NT2/D1 (cell line): ENCODE measurements around the gene PIK3AP1.

Experiments
- DNase-seq: peaks from one replicate; pipeline ENCODE4 v3.0.0-alpha.2; 2011; ENCODE audit warnings: low read depth, low spot score
- H3K27me3 ChIP-seq: 2 replicates; pipeline ENCODE4 v1.6.0; 2011; ENCODE audit warnings: mild to moderate bottlenecking; ENCODE audit not compliant: insufficient read length, insufficient read depth
- H3K36me3 ChIP-seq: 2 replicates; pipeline ENCODE4 v1.6.1; 2011; ENCODE audit warnings: mild to moderate bottlenecking, low read length, mixed read lengths; ENCODE audit not compliant: insufficient read depth, insufficient read length
- H3K4me1 ChIP-seq: 2 replicates; pipeline ENCODE4 v1.5.1; 2011; ENCODE audit not compliant: insufficient read depth, insufficient read length
- H3K4me3 ChIP-seq: 2 replicates; pipeline ENCODE4 v1.5.1; 2011; ENCODE audit warnings: low read depth; ENCODE audit not compliant: insufficient read length
- H3K9ac ChIP-seq: 2 replicates; pipeline ENCODE4 v1.6.0; 2011; ENCODE audit warnings: low read depth; ENCODE audit not compliant: insufficient read length
- H3K9me3 ChIP-seq: 2 replicates; pipeline ENCODE4 v1.5.1; 2011; ENCODE audit warnings: mild to moderate bottlenecking, low read length; ENCODE audit not compliant: insufficient read depth
- SUZ12 ChIP-seq: IDR thresholded peaks from 2 replicates; pipeline ENCODE4 v1.6.1; 2011; ENCODE audit not compliant: insufficient read length, insufficient read depth; ENCODE audit errors: extremely low read depth
- YY1 ChIP-seq: IDR thresholded peaks from 2 replicates; pipeline ENCODE4 v1.6.1; 2011; ENCODE audit not compliant: insufficient read length, insufficient read depth
- ZNF274 ChIP-seq: IDR thresholded peaks from 2 replicates; pipeline ENCODE4 v1.6.1; 2011; ENCODE audit warnings: mild to moderate bottlenecking, low read depth, low read length

PIK3AP1 gene

DNA sequence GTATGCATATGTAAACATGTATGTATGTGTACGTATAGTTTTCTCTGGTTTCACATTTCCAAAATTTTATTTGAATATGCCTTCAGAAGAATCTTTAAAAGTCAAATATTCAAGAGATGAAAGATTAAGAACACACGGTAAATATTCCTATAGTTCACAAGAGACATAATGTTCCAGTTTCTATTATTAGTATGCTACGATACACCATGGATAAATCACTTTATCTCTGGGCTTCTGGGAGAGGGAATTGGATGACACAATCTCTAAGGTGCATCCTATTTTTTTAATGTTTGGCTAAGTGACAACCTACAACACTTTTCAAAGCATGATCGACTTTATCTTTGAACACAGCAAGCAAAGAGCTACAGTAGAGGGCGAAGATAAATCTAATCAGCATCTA is 147.3 kb downstream of the PIK3AP1 start:
- Histone ChIP-seq H3K4me1 (no peaks in the 10 kb centered on the region), H3K36me3 (peaks cover 44% of the 10 kb centered on the region), H3K9ac (no peak overlapping the region), H3K27me3 (no peaks in the 10 kb centered on the region), H3K4me3 (no peak overlapping the region), H3K9me3 (no peaks in the 10 kb centered on the region)
- DNase-seq: no peak
- TF ChIP-seq ZNF274 (no peak), SUZ12 (no peak), YY1 (no peak)

DNA sequence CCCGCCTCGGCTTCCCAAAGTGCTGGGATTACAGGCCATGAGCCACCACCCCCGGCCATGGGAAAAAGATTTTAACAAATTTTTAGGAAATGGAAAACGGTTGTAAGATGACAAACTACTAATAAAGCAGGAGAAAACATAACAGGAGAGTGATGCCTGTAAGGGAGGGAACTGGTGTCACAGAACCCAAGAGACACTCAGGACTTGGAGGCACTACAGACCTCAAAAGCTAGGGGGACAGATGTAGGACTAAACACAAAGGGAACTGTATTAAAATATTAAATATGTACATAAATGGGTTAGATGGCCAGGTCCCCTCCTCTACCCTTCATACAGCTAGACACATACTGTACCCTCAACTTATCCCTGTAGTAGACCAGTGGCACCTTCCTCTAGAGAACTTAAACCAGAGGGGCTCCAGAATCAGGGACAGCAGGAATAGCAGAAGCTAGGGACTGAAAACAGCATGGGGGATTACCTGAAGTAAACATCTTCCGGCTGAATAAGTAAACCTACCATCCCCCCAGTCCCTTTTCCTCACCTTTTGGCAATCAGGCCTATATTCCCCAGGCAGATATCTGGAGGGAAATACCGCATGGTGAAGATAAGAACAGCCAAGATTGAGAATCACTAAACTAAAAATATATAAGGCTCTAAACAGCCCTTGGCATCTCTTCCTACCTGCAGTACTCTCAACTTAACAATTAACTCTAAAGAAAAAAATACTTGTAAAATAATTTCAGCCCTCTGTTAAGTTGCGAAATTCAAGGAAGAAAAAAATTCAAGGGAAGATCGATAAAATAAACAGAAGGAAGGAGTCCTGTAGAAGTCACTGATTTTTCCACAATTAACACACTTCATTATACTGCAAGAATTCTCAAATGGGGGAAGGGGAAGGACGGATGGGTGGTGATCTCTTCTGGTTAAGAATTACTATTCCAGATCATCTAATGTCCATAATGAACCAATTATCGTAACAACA is 149.0 kb downstream of the PIK3AP1 start:
- Histone ChIP-seq H3K9ac (no peak overlapping the region), H3K27me3 (no peaks in the 10 kb centered on the region)
- DNase-seq: no peak

DNA sequence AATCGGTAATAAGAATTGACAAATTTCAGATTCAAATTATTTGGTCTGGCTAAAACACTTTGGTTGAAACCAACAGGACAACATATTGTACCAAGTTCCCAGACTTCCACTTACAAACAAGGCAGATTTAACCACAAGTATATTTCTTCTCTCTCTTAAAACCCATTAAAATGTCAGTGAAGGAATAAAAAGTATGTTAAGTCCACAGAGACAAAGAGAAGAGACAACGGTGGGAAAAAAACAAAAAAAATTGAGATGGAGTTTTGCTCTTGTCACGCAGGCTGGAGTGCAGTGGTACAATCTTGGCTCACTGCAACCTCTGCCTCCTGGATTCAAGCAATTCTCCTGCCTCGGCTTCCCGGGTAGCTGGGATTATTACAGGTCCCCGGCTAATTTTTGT is 149.8 kb downstream of the PIK3AP1 start:
- Histone ChIP-seq H3K36me3 (peaks cover 32% of the 10 kb centered on the region), H3K9ac (no peak overlapping the region), H3K4me1 (no peaks in the 10 kb centered on the region), H3K27me3 (no peaks in the 10 kb centered on the region), H3K9me3 (no peaks in the 10 kb centered on the region), H3K4me3 (no peak overlapping the region)
- no peak for DNase-seq
- TF ChIP-seq ZNF274: no peak
- no peak for TF ChIP-seq SUZ12
- no peak for TF ChIP-seq YY1

More for the DNA sequence above, 149.0 kb downstream of the PIK3AP1 start:
- TF ChIP-seq ZNF274 (no peak), YY1 (no peak), SUZ12 (no peak)
- H3K4me1 ChIP-seq: no peaks in the 10 kb centered on the region
- no peak overlapping the region for H3K4me3 ChIP-seq
- H3K36me3 ChIP-seq: peaks cover 38% of the 10 kb centered on the region
- no peaks in the 10 kb centered on the region for H3K9me3 ChIP-seq

DNA sequence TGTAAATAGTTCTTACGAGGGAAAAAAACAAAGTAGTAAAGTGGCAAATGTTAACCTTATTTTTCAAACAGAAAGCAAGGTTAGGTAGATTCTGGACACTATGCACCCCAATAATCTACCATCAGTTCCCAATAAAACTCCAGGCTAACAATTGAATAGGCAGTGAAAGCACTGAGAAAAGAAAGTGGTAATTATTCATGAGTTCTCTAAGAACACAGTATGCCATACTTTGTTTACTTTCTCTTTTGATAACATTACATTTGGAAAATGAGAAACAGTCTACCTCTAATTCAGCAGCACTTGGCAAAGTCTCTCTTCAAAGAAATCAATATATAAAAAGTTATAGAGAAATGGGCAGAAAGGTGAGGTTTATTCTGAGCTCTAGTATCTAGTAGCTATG is 151.9 kb downstream of the PIK3AP1 start:
- no peaks in the 10 kb centered on the region for H3K9me3 ChIP-seq
- H3K36me3 ChIP-seq: peaks cover 34% of the 10 kb centered on the region
- no peak overlapping the region for H3K9ac ChIP-seq
- no peak for DNase-seq
- no peaks in the 10 kb centered on the region for H3K27me3 ChIP-seq
- TF ChIP-seq ZNF274 (no peak), SUZ12 (no peak), YY1 (no peak)
- H3K4me1 ChIP-seq: no peaks in the 10 kb centered on the region
- no peak overlapping the region for H3K4me3 ChIP-seq

DNA sequence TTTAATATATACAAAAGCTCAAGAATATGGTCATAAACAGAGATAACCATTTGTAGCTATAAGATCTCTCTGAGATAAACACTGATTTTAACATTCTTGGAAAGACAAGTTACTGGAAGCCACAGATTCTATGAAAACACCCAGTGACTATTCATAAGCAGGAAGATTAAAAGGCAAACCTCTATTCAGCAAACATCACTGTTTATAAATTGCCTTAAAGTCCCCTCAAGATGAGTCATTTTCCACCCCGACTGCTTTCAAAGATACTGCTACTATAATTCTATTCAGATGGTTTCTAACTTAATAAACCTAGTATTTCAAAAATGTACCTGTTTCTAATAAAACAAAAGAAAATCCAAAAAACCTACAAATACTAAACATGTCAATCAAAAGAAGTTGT is 154.5 kb downstream of the PIK3AP1 start:
- H3K9me3 ChIP-seq: no peaks in the 10 kb centered on the region
- no peak for TF ChIP-seq YY1
- no peak for TF ChIP-seq ZNF274
- TF ChIP-seq SUZ12: no peak
- no peaks in the 10 kb centered on the region for H3K4me1 ChIP-seq
- no peak for DNase-seq
- H3K4me3 ChIP-seq: no peak overlapping the region
- H3K9ac ChIP-seq: no peak overlapping the region
- H3K36me3 ChIP-seq: peaks cover 39% of the 10 kb centered on the region
- no peaks in the 10 kb centered on the region for H3K27me3 ChIP-seq

DNA sequence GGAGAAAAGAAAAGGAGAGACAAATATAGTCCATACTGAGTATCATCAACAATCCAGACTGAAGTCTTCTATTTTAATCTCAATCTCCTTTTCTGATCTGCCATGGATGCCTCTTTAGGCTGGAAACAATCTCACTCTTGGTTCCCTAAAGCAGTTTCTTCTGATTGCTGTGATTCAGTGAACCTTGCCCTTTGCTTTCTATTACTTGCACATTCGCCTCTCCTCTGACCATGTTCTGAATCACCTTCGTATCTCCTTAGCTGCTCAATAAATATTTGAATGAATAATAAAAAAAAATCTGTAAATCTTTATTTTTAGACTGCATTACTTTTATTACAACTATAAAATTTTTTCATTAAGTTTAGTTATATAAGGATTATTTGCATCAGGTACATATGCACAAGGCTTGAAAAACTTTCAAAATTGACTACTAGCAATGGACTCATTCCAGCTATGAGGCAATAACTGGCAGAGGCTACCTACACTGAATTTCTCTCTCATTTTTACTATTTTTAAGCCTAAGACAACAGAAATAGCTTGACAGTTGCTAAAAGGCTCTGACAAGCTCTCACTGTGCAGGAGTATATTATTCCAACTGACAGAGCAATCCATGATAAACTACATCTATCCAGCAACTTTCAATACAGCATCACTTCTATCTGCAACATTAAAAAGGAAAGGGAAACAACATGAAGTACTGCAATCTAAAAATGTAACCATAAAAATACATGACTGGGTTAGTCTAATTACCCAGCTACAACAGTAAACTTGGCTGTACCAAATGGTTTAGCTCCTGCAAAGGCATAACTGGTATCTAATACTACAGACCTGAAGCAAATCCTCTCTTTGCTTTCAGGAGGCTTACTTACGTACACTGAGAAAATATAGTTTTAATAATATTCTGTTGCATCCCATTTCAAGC is 159.1 kb downstream of the PIK3AP1 start:
- Histone ChIP-seq H3K9me3 (no peaks in the 10 kb centered on the region), H3K36me3 (peaks cover 48% of the 10 kb centered on the region), H3K27me3 (no peaks in the 10 kb centered on the region), H3K9ac (no peak overlapping the region), H3K4me1 (no peaks in the 10 kb centered on the region), H3K4me3 (no peak overlapping the region)
- no peak for TF ChIP-seq SUZ12
- no peak for TF ChIP-seq YY1
- no peak for TF ChIP-seq ZNF274
- DNase-seq: no peak
